NCI-H2081 (cell line): ENCODE results near the gene TMEM185A.
"Not testable (repeated sequence)": the region's sequence is repeated elsewhere in the genome, so short reads cannot be mapped to it uniquely, and the experiment has no call there.

Source experiments
- DNase-seq, 2 experiments: peaks; one replicate each; lab custom pipeline; 2025; lab: John Stamatoyannopoulos, UW

Gene TMEM185A

GRCh38 chrX:149551245-149551938 is 80.2 kb downstream of the TMEM185A start:
- not testable (repeated sequence) for DNase-seq

- not testable (repeated sequence) for DNase-seq
These were observed 81.1 kb downstream of the TMEM185A start for GRCh38 chrX:149550454-149550853.

GRCh38 chrX:149549701-149550100 is 81.9 kb downstream of the TMEM185A start, which contains the start of gene HSFX3:
Gene HSFX3, minus strand, starts transcription at chrX:149549924. Its CDS starts 72 bp downstream, at chrX:149549852.
- DNase-seq, result not testable (repeated sequence)

GRCh38 chrX:149547782-149548181 is 83.8 kb downstream of the TMEM185A start:
- DNase-seq, result not testable (repeated sequence)

- not testable (repeated sequence) for DNase-seq
These were observed 84.6 kb downstream of the TMEM185A start for GRCh38 chrX:149546962-149547361.
